Type B pancreatic cell (in vitro differentiated cells): Measurements from ENCODE around the gene CLEC18B. TPM values are rescaled to one million over a fixed set of nuclear protein-coding genes. Genes with fewer than 3 reads are reported as not detected.

Source experiments
- DNase-seq: peaks from one replicate; pipeline ENCODE4 v3.0.0; 2021; ENCODE audit warnings: mixed read lengths; ENCODE audit not compliant: unreplicated experiment; ENCODE audit errors: extremely low spot score
- H3K27ac Mint-ChIP-seq: 2 replicates; pipeline ENCODE4 v1.8.0; 2021; ENCODE audit warnings: mild to moderate bottlenecking, mixed read lengths
- H3K27me3 Mint-ChIP-seq: 2 replicates; pipeline ENCODE4 v1.8.0; 2021; ENCODE audit warnings: mixed read lengths
- H3K36me3 Mint-ChIP-seq: 2 replicates; pipeline ENCODE4 v1.8.0; 2021; ENCODE audit warnings: mixed read lengths
- H3K4me1 Mint-ChIP-seq: one replicate; pipeline ENCODE4 v1.8.0; 2021; ENCODE audit warnings: mixed read lengths; ENCODE audit not compliant: unreplicated experiment
- H3K4me3 Mint-ChIP-seq: 2 replicates; pipeline ENCODE4 v1.8.0; 2021; ENCODE audit warnings: mild to moderate bottlenecking, mixed read lengths
- H3K9me3 Mint-ChIP-seq: 2 replicates; pipeline ENCODE4 v1.8.0; 2021; ENCODE audit warnings: mixed read lengths
- CTCF ChIP-seq: fragments of 200-600 bp; sonication (generic); conservative IDR thresholded peaks from 2 replicates; pipeline ENCODE4 v1.5.0; 2021; ENCODE audit warnings: antibody characterized with exemption, mild to moderate bottlenecking
- total RNA-seq: library from RNA; stranded (reverse); gene quantifications from 2 replicates; pipeline ENCODE4 v1.2.1, GENCODE V29; 2021; ENCODE audit warnings: low replicate concordance

The CLEC18B gene
- total RNA-seq, 1 donor from 2014 or later, result 8.2 TPM

GRCh38 chr16:74455619-74456289 lies 34.5 kb upstream of the CLEC18B start:
- Mint-ChIP-seq H3K9me3 (no peaks in the 10 kb centered on the region), H3K27me3 (no peaks in the 10 kb centered on the region), H3K27ac (peak overlapping the region; percentile 15), H3K36me3 (peaks cover 44% of the 10 kb centered on the region), H3K4me1 (no peaks in the 10 kb centered on the region), H3K4me3 (no peak overlapping the region)
- TF ChIP-seq CTCF, result no peak
- no peak for DNase-seq

- Mint-ChIP-seq H3K4me1 (no peaks in the 10 kb centered on the region), H3K4me3 (no peak overlapping the region), H3K27me3 (no peaks in the 10 kb centered on the region), H3K27ac (peak overlapping the region; percentile 59), H3K9me3 (no peaks in the 10 kb centered on the region), H3K36me3 (peaks cover 45% of the 10 kb centered on the region)
- TF ChIP-seq CTCF, result no peak
- DNase-seq, result no peak
Observed at GRCh38 chr16:74455213-74455612, 33.9 kb upstream of the CLEC18B start.

- H3K9me3 Mint-ChIP-seq, result no peaks in the 10 kb centered on the region
- DNase-seq, result no peak
- TF ChIP-seq CTCF, result no peak
- H3K4me3 Mint-ChIP-seq, result no peak overlapping the region
- no peaks in the 10 kb centered on the region for H3K27me3 Mint-ChIP-seq
- H3K4me1 Mint-ChIP-seq, result no peaks in the 10 kb centered on the region
- peaks cover 38% of the 10 kb centered on the region for H3K36me3 Mint-ChIP-seq
- no peak overlapping the region for H3K27ac Mint-ChIP-seq
Observed at GRCh38 chr16:74451951-74452758, 30.9 kb upstream of the CLEC18B start.

GRCh38 chr16:74450967-74451760 lies 29.9 kb upstream of the CLEC18B start:
- Mint-ChIP-seq H3K4me1 (no peaks in the 10 kb centered on the region), H3K36me3 (peaks cover 44% of the 10 kb centered on the region), H3K27me3 (no peaks in the 10 kb centered on the region), H3K4me3 (no peak overlapping the region), H3K9me3 (no peaks in the 10 kb centered on the region), H3K27ac (no peak overlapping the region)
- TF ChIP-seq CTCF, result no peak
- no peak for DNase-seq

GRCh38 chr16:74450236-74450635 lies 29.0 kb upstream of the CLEC18B start:
- H3K27ac Mint-ChIP-seq, result no peak overlapping the region
- no peak for DNase-seq
- H3K27me3 Mint-ChIP-seq, result no peaks in the 10 kb centered on the region

More at GRCh38 chr16:74450236-74450635, 29.0 kb upstream of the CLEC18B start:
- no peaks in the 10 kb centered on the region for H3K4me1 Mint-ChIP-seq
- H3K9me3 Mint-ChIP-seq, result no peaks in the 10 kb centered on the region
- peaks cover 35% of the 10 kb centered on the region for H3K36me3 Mint-ChIP-seq
- no peak for TF ChIP-seq CTCF
- no peak overlapping the region for H3K4me3 Mint-ChIP-seq
